Upper lobe of left lung (tissue), 6 donors: ENCODE measurements around the gene IL6R. TPM values are rescaled to one million over a fixed set of nuclear protein-coding genes. Genes with fewer than 3 reads are reported as not detected.

ENCODE experiments used
- ATAC-seq, 2 donors: fragments of 200-7000 bp; cut with Tn5 transposase; one replicate each; pipeline ENCODE4 v1.9.1; 2022; ENCODE audit warnings: mild to moderate bottlenecking in 2 of 2, moderate library complexity in 2 of 2; ENCODE audit not compliant: low FRiP score in 2 of 2
- DNase-seq, 2 donors: peaks; one replicate each; pipeline ENCODE4 v3.0.0-alpha.2; 2019 to 2020
- H3K27ac ChIP-seq, 4 donors: fragments of 200-600 bp; sonication (generic); one replicate each; pipeline ENCODE4 v1.5.1; 2016 to 2019
- H3K27me3 ChIP-seq, 4 donors: fragments of 200-600 bp; sonication (generic); one replicate each; pipeline ENCODE4 v1.5.1; 2017 to 2019
- H3K36me3 ChIP-seq, 4 donors: fragments of 200-600 bp; sonication (generic); one replicate each; pipeline ENCODE4 v1.5.1; 2016 to 2019
- H3K4me1 ChIP-seq, 4 donors: fragments of 200-600 bp; sonication (generic); one replicate each; pipeline ENCODE4 v1.5.1; 2018 to 2019
- H3K4me3 ChIP-seq, 4 donors: fragments of 200-600 bp; sonication (generic); one replicate each; pipeline ENCODE4 v1.5.1; 2017 to 2019; ENCODE audit warnings: mild to moderate bottlenecking in 2 of 4, moderate library complexity in 1 of 4
- H3K9me3 ChIP-seq, 4 donors: fragments of 200-600 bp; sonication (generic); one replicate each; pipeline ENCODE4 v1.5.1; 2018 to 2019
- EP300 ChIP-seq, 4 donors: sonication (generic); formaldehyde crosslinking; IDR thresholded peaks; one replicate each; pipeline ENCODE4 v1.5.1; 2017; ENCODE audit warnings: antibody characterized with exemption in 4 of 4, control low read depth in 2 of 4
- POLR2A ChIP-seq, 4 donors: fragments of 450-650 bp; IDR thresholded peaks; one replicate each; pipeline ENCODE4 v1.5.1; 2016 to 2017; ENCODE audit warnings: antibody characterized with exemption in 4 of 4, mild to moderate bottlenecking in 2 of 4
- POLR2AphosphoS5 ChIP-seq, 2 donors: sonication (generic); formaldehyde crosslinking; IDR thresholded peaks; one replicate each; pipeline ENCODE4 v1.5.1; 2017; ENCODE audit warnings: antibody characterized with exemption in 2 of 2
- WGBS, 2 donors: methylation state at CpG; one replicate each; pipeline ENCODE4 v1.1.5; 2017 to 2018; 5-methylcytosine and 5-hydroxymethylcytosine counted together
- total RNA-seq, 6 donors: library from RNA; depleted of rRNA in 4 of 6; stranded (reverse); fragments of >200 nt in 4 of 6; gene quantifications; one replicate each; pipeline versions ENCODE4 v1.1.0 to v1.2.1, GENCODE V29; 2016 to 2021
- TF ChIP-seq, protein P1 (sequence below), 6 experiments: fragments of 450-650 bp in 4 of 6; fragments of 200-600 bp in 2 of 6; sonication (generic) in 2 of 6; IDR thresholded peaks; one replicate each; pipeline ENCODE4 v1.5.1; 2016 to 2019; ENCODE audit warnings: antibody characterized with exemption in 6 of 6
- donor health status: DM: no; HTN: no; CAD: no; lungs with moderate emphysema.
- donor health status: DM: no; HTN: yes; CAD: no; lungs with severe emphysema.

The IL6R gene
- total RNA-seq, 6 donors from 2014 or later, result 59.6 to 126 (median 97.5) TPM

DNA sequence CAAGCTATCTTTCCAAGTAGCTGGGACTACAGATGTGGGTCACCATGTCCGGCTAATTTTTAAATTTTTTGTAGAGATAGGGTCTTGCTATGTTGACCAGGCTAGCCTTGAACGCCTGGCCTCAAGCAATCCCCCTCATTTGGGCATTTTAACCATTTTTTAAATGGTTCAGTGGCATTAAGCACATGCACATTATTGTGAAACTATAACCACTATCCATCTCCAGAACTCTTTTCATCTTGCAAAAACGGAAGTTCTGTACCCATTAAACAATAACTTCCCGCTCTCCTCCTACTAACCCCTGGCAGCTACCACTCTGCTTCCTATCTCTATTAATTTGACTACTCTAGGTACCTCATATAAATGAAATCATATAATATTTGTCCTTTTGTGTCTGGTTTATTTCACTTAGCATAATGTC, 4.8 kb upstream of the IL6R start:
- Histone ChIP-seq H3K36me3 (no peaks in the 10 kb centered on the region), H3K27me3 (no peaks in the 10 kb centered on the region), H3K4me1 (peaks cover 8 to 20% (median 15%) of the 10 kb centered on the region in 4 donors), H3K4me3 (no peak overlapping the region), H3K9me3 (no peaks in the 10 kb centered on the region), H3K27ac (no peak overlapping the region)
- no peak for TF ChIP-seq POLR2AphosphoS5 (IDR thresholded peaks at IDR 0.05)
- TF ChIP-seq POLR2A (IDR thresholded peaks at IDR 0.05), result no peak
- TF ChIP-seq, protein P1, sequence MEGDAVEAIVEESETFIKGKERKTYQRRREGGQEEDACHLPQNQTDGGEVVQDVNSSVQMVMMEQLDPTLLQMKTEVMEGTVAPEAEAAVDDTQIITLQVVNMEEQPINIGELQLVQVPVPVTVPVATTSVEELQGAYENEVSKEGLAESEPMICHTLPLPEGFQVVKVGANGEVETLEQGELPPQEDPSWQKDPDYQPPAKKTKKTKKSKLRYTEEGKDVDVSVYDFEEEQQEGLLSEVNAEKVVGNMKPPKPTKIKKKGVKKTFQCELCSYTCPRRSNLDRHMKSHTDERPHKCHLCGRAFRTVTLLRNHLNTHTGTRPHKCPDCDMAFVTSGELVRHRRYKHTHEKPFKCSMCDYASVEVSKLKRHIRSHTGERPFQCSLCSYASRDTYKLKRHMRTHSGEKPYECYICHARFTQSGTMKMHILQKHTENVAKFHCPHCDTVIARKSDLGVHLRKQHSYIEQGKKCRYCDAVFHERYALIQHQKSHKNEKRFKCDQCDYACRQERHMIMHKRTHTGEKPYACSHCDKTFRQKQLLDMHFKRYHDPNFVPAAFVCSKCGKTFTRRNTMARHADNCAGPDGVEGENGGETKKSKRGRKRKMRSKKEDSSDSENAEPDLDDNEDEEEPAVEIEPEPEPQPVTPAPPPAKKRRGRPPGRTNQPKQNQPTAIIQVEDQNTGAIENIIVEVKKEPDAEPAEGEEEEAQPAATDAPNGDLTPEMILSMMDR (IDR thresholded peaks at IDR 0.05), result no peak
- TF ChIP-seq EP300 (IDR thresholded peaks at IDR 0.05), result no peak
- ATAC-seq (no peak), DNase-seq (no peak)
- 56 to 59% methylated on average over 4 of the region's 4 CpGs for WGBS, 2 donors

DNA sequence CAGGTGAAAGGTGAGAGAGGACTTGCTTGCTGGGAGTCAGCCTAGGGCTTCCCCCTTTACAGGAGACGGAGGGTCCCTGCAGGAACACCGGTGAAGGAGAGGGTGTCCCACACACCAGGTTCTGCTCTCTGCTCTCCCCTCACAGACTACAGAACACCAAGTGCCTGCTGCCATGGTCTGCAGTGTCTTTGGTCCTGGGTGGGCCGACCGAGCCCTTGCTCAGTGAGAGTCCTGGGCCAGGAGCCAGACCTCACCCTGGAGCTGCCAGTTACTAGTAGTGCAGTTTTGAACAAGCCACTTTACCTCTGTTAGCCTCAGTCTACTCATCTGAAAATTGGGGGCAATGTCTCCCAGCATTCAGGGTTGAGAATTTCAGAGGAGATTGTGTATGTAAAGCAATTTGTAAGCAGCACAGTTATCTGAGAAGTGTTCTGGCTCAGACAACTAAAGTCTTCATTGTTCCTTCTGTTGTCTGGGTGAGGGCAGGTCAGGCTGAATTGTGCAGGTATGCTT, 2.7 kb upstream of the IL6R start:
- no peak overlapping the region for H3K4me3 ChIP-seq
- no peaks in the 10 kb centered on the region for H3K27me3 ChIP-seq
- H3K9me3 ChIP-seq, result no peaks in the 10 kb centered on the region
- peaks cover 22 to 31% (median 28%) of the 10 kb centered on the region in 4 donors for H3K4me1 ChIP-seq
- DNase-seq (no peak), ATAC-seq (no peak)
- H3K27ac ChIP-seq, result peak overlapping the region in 1 of 4 donors; percentile 96
- H3K36me3 ChIP-seq, result no peaks in the 10 kb centered on the region
- TF ChIP-seq, protein P1 (IDR thresholded peaks at IDR 0.05), result no peak
- TF ChIP-seq POLR2A (IDR thresholded peaks at IDR 0.05) (no peak), POLR2AphosphoS5 (IDR thresholded peaks at IDR 0.05) (no peak), EP300 (IDR thresholded peaks at IDR 0.05) (no peak)
- 80 to 95% methylated on average over 1 to 4 of the region's 4 CpGs for WGBS, 2 donors

DNA sequence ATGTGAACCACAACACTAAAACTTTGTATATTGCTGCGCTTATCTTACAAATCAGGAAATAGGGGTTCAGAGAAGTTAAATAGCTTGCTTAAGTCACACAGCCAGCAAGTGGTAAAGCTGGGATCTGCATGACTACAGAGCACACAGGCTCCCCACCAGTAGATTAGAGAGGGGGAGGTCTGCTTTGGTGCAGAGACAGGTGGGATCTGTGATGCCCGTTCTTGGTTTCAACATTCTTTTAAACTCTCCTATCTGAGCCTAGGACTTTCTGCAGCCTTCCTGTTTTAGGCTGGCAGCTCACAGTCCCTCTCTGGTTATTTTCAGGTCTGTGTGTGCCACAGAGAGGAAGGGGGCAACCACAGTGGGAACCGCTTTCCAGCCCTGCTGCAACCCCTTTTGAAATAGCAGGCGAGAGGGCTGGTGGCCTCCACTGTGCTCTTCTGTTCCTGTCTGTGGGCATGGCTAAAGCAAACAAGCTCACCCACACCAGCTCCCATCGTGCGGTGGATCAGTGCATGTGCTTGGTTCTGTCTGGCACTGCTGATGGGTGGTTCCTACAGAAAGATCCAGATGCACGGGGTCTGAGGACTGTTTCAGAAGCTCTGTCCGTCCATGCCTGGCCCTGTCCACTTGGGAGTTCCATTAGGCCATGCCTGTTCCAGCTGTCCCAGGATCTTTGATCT, 1.7 kb upstream of the IL6R start:
- H3K9me3 ChIP-seq, result no peaks in the 10 kb centered on the region
- TF ChIP-seq EP300 (IDR thresholded peaks at IDR 0.05) (no peak), POLR2AphosphoS5 (IDR thresholded peaks at IDR 0.05) (no peak), POLR2A (IDR thresholded peaks at IDR 0.05) (no peak)
- TF ChIP-seq, protein P1 (IDR thresholded peaks at IDR 0.05), result no peak
- H3K4me3 ChIP-seq, result no peak overlapping the region
- no peak for ATAC-seq
- 64 to 89% methylated on average over 7 to 8 of the region's 8 CpGs for WGBS, 2 donors
- H3K27me3 ChIP-seq, result no peaks in the 10 kb centered on the region
- no peaks in the 10 kb centered on the region for H3K36me3 ChIP-seq
- DNase-seq, result peak in 1 of 2 donors; percentile 33
- H3K4me1 ChIP-seq, result peaks cover 29 to 40% (median 34%) of the 10 kb centered on the region in 4 donors
- peak overlapping the region in 3 of 4 donors; percentile 36 to 96 (median 95) for H3K27ac ChIP-seq

DNA sequence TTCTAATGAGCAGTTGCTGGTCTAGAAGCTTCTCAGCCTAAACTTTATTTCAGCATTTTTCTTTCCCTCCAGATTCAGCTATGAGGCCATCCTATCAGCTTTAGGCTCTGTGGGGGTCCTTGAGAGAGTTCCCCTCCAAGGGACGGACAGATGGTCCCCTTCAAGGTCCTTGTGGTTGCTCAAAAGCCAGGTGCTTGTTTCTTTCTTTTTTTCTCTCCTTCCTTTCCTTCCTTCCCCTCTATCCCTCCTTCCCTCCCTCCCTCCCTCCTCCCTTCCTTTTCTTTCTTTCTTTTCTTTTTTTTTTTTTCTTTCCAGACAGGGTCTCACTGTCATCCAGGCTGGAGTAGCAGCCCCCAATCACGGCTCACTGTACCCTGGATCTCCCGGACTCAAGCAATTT, 1.2 kb upstream of the IL6R start:
- Histone ChIP-seq H3K9me3 (no peaks in the 10 kb centered on the region), H3K27ac (peak overlapping the region in 3 of 4 donors; percentile 36 to 96 (median 95)), H3K4me3 (no peak overlapping the region), H3K4me1 (peaks cover 35 to 46% (median 40%) of the 10 kb centered on the region in 4 donors), H3K36me3 (no peaks in the 10 kb centered on the region), H3K27me3 (no peaks in the 10 kb centered on the region)
- WGBS, 2 donors, result 82 to 87% methylated on average over 3 of the region's 3 CpGs
- TF ChIP-seq EP300 (IDR thresholded peaks at IDR 0.05) (no peak), POLR2AphosphoS5 (IDR thresholded peaks at IDR 0.05) (no peak), POLR2A (IDR thresholded peaks at IDR 0.05) (no peak)
- TF ChIP-seq, protein P1 (IDR thresholded peaks at IDR 0.05), result no peak
- DNase-seq (no peak), ATAC-seq (no peak)
